IPS-20b (cell line): ENCODE results near the gene GABBR2.

Experiments used
- H3K27ac ChIP-seq: one replicate; pipeline ENCODE4 v1.5.1; 2013; ENCODE audit warnings: low read length
- H3K27me3 ChIP-seq: 2 replicates; pipeline ENCODE4 v1.6.1; 2013; ENCODE audit warnings: mild to moderate bottlenecking, low read length, inconsistent platforms; ENCODE audit not compliant: insufficient read depth
- H3K36me3 ChIP-seq: 2 replicates; pipeline ENCODE4 v1.6.1; 2013; ENCODE audit warnings: low read depth, mild to moderate bottlenecking, inconsistent platforms, low read length, moderate library complexity; ENCODE audit not compliant: insufficient read depth
- H3K4me1 ChIP-seq: 2 replicates; pipeline ENCODE4 v1.6.1; 2013; ENCODE audit warnings: mild to moderate bottlenecking, control low read depth, inconsistent platforms, low read length, moderate library complexity; ENCODE audit not compliant: insufficient read depth
- H3K4me3 ChIP-seq: 2 replicates; pipeline ENCODE4 v1.5.1; 2013; ENCODE audit warnings: mild to moderate bottlenecking, low read length, inconsistent platforms
- H3K9ac ChIP-seq: 2 replicates; pipeline ENCODE4 v1.6.1; 2013; ENCODE audit warnings: low read depth, mild to moderate bottlenecking, inconsistent platforms, low read length, moderate library complexity
- H3K9me3 ChIP-seq: 2 replicates; pipeline ENCODE4 v1.6.1; 2013; ENCODE audit warnings: mild to moderate bottlenecking, low read depth, low read length, inconsistent platforms; ENCODE audit not compliant: insufficient read depth

Gene GABBR2

DNA sequence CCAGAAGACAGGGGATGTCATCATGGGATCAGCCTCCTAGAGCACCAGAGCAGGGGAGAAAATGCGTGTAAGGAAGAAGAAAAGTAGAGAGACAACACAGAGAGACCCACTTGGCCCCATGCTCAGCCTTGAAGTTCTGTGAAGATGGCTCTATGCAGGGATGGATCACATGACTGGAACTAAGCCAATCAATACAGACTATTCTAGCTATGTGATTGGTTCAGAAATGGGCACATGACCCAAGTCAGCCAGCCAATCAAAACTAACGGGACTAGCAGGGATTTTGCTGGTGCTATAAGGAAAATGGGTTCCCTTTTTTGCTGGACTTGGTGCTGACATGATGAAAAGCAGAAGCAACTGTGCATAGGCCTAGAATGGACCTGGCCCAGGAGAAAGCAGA is 280.3 kb downstream of the GABBR2 start:
- no peak overlapping the region for H3K27ac ChIP-seq
- H3K36me3 ChIP-seq: no peaks in the 10 kb centered on the region
- no peaks in the 10 kb centered on the region for H3K27me3 ChIP-seq
- no peaks in the 10 kb centered on the region for H3K4me1 ChIP-seq
- no peaks in the 10 kb centered on the region for H3K9me3 ChIP-seq
- no peak overlapping the region for H3K9ac ChIP-seq
- H3K4me3 ChIP-seq: no peak overlapping the region

DNA sequence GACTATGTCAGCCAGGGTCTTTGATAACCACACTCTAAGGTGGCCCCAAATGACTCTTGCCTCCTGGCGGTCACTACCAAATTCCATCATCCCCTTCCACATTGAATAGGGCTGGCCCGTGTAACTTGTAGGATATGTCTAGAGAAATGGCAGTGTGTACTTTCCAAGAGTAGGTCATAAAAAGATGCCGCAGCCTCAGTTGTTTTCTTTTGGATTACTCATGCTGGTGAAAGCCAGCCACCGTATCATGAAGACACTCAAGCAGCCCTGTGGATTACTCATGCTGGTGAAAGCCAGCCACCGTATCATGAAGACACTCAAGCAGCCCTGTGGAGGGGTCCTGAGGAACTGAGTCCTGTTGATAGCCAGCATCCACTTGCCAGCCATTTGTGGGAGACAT is 281.2 kb downstream of the GABBR2 start:
- Histone ChIP-seq H3K9me3 (no peaks in the 10 kb centered on the region), H3K27ac (no peak overlapping the region), H3K4me1 (no peaks in the 10 kb centered on the region)

DNA sequence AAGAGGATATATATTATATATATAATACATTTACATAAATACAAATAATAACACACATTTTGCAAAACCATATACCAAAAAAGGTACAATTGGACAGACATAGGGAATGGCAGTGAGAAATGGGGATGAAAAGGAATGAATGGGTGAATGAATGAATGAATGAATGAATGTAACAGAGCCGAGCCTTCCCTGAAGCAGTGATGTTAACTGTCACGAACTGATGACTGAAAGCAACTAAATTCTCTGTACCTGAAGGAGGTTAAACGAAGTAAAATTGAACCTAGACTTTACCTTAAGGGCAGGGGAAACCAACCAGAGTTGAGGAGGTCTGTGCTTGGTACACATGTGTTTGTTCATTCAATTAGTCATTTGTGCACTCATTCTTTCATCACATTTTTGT is 283.7 kb downstream of the GABBR2 start:
- Histone ChIP-seq H3K27ac (no peak overlapping the region), H3K4me1 (no peaks in the 10 kb centered on the region), H3K9ac (no peak overlapping the region), H3K27me3 (no peaks in the 10 kb centered on the region), H3K4me3 (no peak overlapping the region), H3K9me3 (no peaks in the 10 kb centered on the region), H3K36me3 (no peaks in the 10 kb centered on the region)

More for the DNA sequence above, 281.2 kb downstream of the GABBR2 start:
- no peak overlapping the region for H3K4me3 ChIP-seq
- H3K9ac ChIP-seq: no peak overlapping the region
- no peaks in the 10 kb centered on the region for H3K27me3 ChIP-seq
- no peaks in the 10 kb centered on the region for H3K36me3 ChIP-seq

DNA sequence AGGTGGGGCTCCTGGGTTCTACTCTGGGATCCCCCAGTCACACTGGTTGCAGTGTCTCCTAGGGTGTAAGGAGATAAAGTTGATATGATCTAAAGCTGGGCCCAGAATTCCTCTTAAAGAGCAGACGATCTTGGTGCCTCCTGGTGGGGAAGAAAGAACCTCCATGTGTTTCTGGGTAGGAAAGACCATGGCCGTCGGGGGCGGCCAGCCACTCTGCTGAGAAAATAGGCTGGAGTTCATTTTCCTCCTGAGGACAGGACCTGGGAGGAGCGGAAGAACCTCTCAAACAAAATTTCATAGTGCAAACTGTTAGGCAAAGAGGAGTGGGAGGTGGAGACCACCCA is 289.5 kb downstream of the GABBR2 start:
- no peak overlapping the region for H3K27ac ChIP-seq

DNA sequence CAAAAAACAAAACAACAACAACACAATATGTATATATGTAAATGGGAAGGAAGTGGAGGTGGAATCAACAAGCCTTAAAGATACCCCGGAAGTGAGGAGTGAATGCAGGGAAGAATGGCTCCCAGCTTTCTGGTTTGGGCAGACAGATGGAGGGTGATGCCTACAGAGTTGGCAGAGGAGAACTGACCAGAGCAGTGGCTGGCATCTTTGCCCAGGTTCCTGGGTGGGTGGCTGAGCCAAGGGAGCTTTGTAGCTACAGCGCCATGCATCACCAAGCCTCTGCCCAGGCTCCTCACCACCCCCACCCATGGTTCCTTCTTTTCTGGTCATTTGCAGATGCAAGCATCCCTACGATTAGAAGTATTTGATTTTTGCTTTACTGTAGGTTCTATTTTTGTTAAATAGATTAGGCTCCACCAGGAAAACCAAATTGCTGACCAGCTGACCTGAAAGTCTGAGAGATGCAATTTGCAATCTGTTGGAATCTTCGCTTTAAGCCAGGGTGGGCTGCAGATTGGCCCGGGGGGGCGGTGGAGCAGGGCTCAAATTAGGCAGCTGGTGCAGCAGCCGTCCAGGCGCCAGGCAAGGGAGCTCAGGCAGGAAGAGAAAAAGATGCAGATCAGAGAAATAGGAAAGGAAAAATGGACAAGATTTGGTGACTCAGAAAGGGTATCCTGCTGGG is 290.0 kb downstream of the GABBR2 start:
- Histone ChIP-seq H3K27ac (no peak overlapping the region), H3K4me3 (no peak overlapping the region), H3K9ac (no peak overlapping the region), H3K9me3 (no peaks in the 10 kb centered on the region), H3K4me1 (no peaks in the 10 kb centered on the region), H3K36me3 (no peaks in the 10 kb centered on the region), H3K27me3 (no peaks in the 10 kb centered on the region)

More for the DNA sequence above, 289.5 kb downstream of the GABBR2 start:
- no peaks in the 10 kb centered on the region for H3K4me1 ChIP-seq
- H3K9ac ChIP-seq: no peak overlapping the region
- H3K9me3 ChIP-seq: no peaks in the 10 kb centered on the region
- no peaks in the 10 kb centered on the region for H3K36me3 ChIP-seq
- no peak overlapping the region for H3K4me3 ChIP-seq
- no peaks in the 10 kb centered on the region for H3K27me3 ChIP-seq

DNA sequence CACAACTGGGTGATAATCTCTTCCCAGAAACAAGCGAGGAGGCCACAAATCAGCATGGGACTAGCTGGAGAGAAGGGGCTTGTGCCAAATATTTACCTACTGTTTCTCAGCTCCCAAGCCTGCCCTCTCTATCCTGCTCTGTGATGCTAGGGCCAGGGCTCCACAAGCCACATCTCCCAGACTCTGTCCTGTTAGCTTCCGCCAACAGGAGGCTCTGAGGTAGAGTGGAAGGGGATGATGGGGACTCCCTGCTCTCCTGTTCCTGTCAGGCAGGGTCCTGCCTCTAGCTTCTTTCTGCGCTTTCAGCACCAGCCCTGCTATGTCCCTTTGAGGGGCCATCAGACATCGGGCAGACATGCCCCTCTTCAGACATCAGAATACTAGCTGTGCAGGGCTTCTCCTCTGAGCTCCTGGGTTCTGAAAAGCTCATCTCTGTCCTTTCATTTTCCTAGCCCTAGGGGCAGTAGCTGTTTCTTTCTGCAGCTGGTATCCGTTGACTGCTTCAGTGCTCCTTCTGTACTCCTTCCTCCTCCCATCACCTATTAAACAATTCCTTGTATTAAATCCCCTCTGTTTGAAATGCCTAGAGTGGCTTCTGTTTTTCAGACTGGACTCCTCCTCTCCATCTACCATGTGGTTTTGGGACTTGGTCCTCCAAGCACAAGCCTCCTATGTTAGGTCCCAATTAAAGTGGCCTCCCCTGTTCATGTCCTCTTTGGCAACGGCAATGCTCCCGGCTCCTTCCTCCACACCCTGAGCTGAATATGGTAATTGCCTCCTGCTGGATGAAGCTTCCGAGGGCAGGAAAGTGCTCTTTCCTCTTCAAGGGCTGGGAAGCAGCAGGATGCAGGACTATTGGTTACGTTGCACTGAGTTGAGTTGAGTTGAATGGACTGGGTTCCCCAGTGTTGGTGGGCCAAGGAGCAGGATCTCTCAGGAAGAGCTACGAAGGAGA is 292.2 kb downstream of the GABBR2 start:
- Histone ChIP-seq H3K4me3 (no peak overlapping the region), H3K9me3 (no peaks in the 10 kb centered on the region), H3K4me1 (peaks cover 8% of the 10 kb centered on the region), H3K36me3 (no peaks in the 10 kb centered on the region), H3K27me3 (no peaks in the 10 kb centered on the region), H3K9ac (no peak overlapping the region), H3K27ac (no peak overlapping the region)

DNA sequence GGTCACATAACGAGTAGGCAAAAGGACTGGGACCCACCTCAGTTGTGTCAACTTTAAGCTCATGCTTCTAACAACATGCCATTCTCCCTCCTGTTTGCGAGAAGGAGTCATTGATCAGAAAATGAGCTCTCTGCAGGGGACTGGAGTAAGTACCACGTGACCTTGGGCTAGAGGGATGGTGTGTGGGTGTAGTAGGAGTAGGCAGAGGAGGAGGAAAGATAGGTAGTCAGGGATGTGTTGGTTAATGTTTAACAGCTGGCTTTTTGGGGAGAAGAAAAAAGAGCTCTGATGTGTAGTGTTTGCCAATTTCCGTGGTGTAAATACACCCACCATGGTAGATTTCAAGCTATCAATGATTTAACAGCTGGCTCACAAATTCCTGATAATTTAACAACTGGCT is 293.0 kb downstream of the GABBR2 start:
- H3K27me3 ChIP-seq: no peaks in the 10 kb centered on the region
- H3K4me3 ChIP-seq: no peak overlapping the region
- no peaks in the 10 kb centered on the region for H3K36me3 ChIP-seq
- no peak overlapping the region for H3K27ac ChIP-seq
- no peaks in the 10 kb centered on the region for H3K9me3 ChIP-seq
- H3K9ac ChIP-seq: no peak overlapping the region
- peaks cover 9% of the 10 kb centered on the region for H3K4me1 ChIP-seq

DNA sequence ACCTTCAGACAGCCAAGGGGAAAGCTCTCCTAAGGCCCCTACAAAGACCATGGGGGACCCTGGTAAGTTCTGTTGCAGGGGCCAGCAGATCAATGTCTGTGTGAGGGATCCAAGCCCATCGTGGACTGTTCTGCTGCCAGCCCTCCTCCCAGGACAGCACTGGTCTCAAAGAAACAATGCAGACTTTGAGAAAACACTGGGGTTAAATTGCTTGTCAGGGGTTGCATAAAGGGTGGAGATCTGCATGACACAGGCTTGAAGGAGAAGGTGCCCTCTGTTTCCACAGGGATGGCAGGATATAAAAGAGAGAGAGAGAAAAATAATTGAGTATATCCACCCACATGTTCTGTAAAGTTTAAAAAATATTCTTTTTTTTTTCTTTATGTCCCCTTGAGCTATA is 295.7 kb downstream of the GABBR2 start:
- Histone ChIP-seq H3K4me3 (no peak overlapping the region), H3K27me3 (no peaks in the 10 kb centered on the region), H3K9ac (no peak overlapping the region), H3K9me3 (no peaks in the 10 kb centered on the region), H3K36me3 (no peaks in the 10 kb centered on the region), H3K27ac (no peak overlapping the region), H3K4me1 (peaks cover 12% of the 10 kb centered on the region)

DNA sequence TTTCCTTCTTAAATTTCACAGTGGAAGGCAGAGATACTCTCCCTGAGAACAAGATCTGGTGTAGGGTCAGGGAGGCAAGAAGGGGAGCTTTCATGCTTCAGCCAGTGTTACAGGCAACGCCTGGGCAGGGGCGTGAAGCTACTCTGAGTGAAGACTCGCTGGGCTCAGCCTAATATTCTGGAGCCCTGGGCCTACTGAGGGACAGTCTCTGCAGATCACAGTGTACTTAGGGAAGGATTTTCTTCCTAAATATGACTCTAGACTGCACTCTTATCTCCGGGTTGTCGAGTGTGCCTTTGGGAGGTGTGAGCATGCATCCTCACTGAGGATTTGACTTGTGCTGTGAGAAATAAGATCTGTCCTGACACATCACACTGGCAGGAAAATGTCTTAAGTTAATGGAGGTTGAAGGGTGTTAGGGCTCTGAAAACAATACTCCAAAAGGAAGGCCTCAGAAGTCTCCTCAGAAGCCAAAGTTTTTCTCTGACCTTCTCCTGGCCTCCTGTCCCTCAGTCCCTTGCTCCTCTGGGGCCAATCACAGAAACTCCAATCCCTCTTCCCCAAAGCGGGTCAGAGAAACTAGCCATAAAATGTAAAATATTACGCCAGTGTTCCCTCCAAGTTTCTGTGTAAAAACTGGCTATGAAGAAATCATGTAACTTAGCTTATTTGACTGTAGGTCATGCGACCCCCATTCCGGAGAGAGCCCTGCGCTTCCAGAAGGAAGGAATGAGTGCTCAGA is 296.5 kb downstream of the GABBR2 start:
- Histone ChIP-seq H3K27me3 (no peaks in the 10 kb centered on the region), H3K4me3 (no peak overlapping the region), H3K4me1 (peaks cover 18% of the 10 kb centered on the region), H3K27ac (no peak overlapping the region), H3K9ac (no peak overlapping the region), H3K9me3 (no peaks in the 10 kb centered on the region), H3K36me3 (no peaks in the 10 kb centered on the region)

DNA sequence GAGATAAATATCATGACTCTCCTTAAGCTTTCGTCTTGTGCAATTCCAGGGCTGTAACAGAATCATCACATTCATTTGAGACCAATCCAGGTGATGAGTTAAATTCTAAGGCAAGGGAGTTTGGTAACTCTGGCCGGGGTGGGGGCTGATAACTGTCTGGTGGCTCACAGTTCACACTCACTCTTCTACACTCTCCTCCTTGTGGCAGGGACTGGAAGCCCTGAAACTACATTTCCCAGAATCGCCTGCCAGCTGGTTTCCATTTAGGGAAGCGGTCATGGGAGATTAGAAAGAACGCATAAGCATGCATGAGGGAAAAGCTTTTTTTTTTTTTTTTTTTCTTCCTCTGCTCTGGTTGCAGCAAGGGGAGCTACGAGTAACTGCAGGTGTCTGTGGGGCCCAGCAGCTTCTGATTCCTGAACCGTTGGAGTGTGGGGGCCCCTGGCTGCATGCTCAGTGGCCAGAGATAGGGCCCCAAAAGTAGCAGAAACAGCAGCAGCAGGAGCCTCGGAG is 298.5 kb downstream of the GABBR2 start:
- H3K4me3 ChIP-seq: no peak overlapping the region
- no peak overlapping the region for H3K27ac ChIP-seq
- no peaks in the 10 kb centered on the region for H3K36me3 ChIP-seq
- H3K27me3 ChIP-seq: no peaks in the 10 kb centered on the region
- peaks cover 25% of the 10 kb centered on the region for H3K4me1 ChIP-seq
- no peaks in the 10 kb centered on the region for H3K9me3 ChIP-seq
- H3K9ac ChIP-seq: no peak overlapping the region

DNA sequence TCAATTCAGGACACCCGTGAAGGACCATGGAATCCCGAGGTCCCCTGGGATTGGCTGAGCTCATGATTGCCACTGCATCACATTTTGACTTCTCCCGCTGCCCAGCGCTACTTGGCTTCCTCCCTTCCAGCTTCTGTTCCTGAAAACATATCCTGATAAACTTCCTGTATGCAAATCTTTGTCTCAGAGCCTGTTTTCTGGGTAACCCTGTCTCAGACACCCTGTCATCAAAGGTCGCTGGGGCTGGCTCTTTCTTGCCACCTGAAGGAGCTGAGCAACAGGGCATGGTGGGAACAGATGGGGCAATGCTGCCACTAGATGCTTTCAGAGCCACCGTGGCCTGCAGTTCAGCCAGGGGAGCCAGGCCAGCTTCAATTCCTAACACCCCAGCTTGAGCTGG is 299.0 kb downstream of the GABBR2 start:
- peaks cover 25% of the 10 kb centered on the region for H3K4me1 ChIP-seq
- no peaks in the 10 kb centered on the region for H3K9me3 ChIP-seq
- no peaks in the 10 kb centered on the region for H3K36me3 ChIP-seq
- H3K9ac ChIP-seq: no peak overlapping the region
- no peak overlapping the region for H3K4me3 ChIP-seq
- H3K27ac ChIP-seq: no peak overlapping the region
- H3K27me3 ChIP-seq: no peaks in the 10 kb centered on the region
